ENCODE data around the gene GARS1.

DNA sequence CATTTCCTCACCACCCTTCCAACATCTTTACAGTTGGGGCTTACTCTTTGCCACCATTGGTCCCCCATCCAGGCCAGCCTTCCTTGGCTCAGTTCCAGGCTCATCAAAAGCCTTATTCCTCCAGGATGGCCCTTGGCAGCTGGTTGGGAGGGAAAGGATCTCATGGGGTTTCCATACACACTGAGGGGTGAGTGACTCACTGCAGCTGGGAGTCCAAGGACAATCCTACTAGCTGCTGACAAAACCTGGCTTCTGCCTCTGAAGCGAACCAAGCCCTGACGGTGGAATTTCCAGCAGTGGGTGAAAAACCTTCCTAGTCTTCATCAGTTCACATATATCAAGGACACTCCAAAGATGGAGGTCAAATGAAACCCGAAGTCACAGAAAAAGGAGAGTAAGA lies 64.6 kb downstream of the GARS1 start:
- TF ChIP-seq, protein P1, sequence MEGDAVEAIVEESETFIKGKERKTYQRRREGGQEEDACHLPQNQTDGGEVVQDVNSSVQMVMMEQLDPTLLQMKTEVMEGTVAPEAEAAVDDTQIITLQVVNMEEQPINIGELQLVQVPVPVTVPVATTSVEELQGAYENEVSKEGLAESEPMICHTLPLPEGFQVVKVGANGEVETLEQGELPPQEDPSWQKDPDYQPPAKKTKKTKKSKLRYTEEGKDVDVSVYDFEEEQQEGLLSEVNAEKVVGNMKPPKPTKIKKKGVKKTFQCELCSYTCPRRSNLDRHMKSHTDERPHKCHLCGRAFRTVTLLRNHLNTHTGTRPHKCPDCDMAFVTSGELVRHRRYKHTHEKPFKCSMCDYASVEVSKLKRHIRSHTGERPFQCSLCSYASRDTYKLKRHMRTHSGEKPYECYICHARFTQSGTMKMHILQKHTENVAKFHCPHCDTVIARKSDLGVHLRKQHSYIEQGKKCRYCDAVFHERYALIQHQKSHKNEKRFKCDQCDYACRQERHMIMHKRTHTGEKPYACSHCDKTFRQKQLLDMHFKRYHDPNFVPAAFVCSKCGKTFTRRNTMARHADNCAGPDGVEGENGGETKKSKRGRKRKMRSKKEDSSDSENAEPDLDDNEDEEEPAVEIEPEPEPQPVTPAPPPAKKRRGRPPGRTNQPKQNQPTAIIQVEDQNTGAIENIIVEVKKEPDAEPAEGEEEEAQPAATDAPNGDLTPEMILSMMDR (IDR thresholded peaks at IDR 0.05): no peak
- TF ChIP-seq POLR2A (IDR thresholded peaks at IDR 0.05): no peak
- no peak for TF ChIP-seq EP300 (IDR thresholded peaks at IDR 0.05)

Data from sigmoid colon (tissue), 4 donors.